Keratinocyte (primary cell): ENCODE data around the gene DGLUCY. TPM values are rescaled to one million over a fixed set of nuclear protein-coding genes. Genes with fewer than 3 reads are reported as not detected.

Source experiments
- DNase-seq: peaks from one replicate; pipeline ENCODE4 v3.0.0-alpha.2; 2011; ENCODE audit warnings: low read depth, missing footprints, low spot score
- FAIRE-seq: peaks from 2 replicates; lab custom pipeline; 2011; peaks lifted over from hg19 to GRCh38; lab: Jason Lieb, UNC
- H2AFZ ChIP-seq: 2 replicates; pipeline ENCODE4 v1.6.0; 2012; ENCODE audit warnings: low read length, control low read depth, inconsistent platforms; ENCODE audit not compliant: control insufficient read depth
- H3K27ac ChIP-seq: 2 replicates; pipeline ENCODE4 v1.5.1; 2011; ENCODE audit warnings: low read length; ENCODE audit not compliant: control insufficient read depth, insufficient read depth
- H3K27me3 ChIP-seq: 3 replicates; pipeline ENCODE4 v1.6.0; 2011; ENCODE audit warnings: low read length; ENCODE audit not compliant: control insufficient read depth, insufficient read depth; ENCODE audit errors: extremely low read depth
- H3K36me3 ChIP-seq, 2 experiments: 2 replicates in 1 of 2; 3 replicates in 1 of 2; pipeline ENCODE4 v1.5.1; 2011; ENCODE audit warnings: low read length in 2 of 2, mild to moderate bottlenecking in 1 of 2; ENCODE audit not compliant: control insufficient read depth in 2 of 2, insufficient read depth in 2 of 2; ENCODE audit errors: extremely low read depth in 1 of 2
- H3K4me1 ChIP-seq: 3 replicates; pipeline ENCODE4 v1.5.1; 2011; ENCODE audit warnings: low read length; ENCODE audit not compliant: control insufficient read depth, insufficient read depth; ENCODE audit errors: extremely low read depth
- H3K4me2 ChIP-seq: 3 replicates; pipeline ENCODE4 v1.6.0; 2011; ENCODE audit warnings: low read depth, low read length; ENCODE audit not compliant: control insufficient read depth, insufficient read depth; ENCODE audit errors: extremely low read depth
- H3K4me3 ChIP-seq, 3 experiments: fragments of 200-600 bp in 1 of 3; sonication (generic) in 1 of 3; 2 replicates in 2 of 3; 3 replicates in 1 of 3; pipeline ENCODE4 v1.5.1; 2011 to 2016; ENCODE audit warnings: low read length in 3 of 3, mild to moderate bottlenecking in 3 of 3, control low read depth in 2 of 3, inconsistent platforms in 1 of 3, low read depth in 1 of 3, mixed read lengths in 1 of 3, mixed run types in 1 of 3, moderate library complexity in 1 of 3; ENCODE audit not compliant: control insufficient read depth in 2 of 3, insufficient read depth in 2 of 3; ENCODE audit errors: extremely low read depth in 1 of 3
- H3K79me2 ChIP-seq: 2 replicates; pipeline ENCODE4 v1.6.0; 2012; ENCODE audit warnings: low read length; ENCODE audit not compliant: control insufficient read depth, insufficient read depth
- H3K9ac ChIP-seq: 3 replicates; pipeline ENCODE4 v1.6.0; 2011; ENCODE audit warnings: low read length; ENCODE audit not compliant: control insufficient read depth, insufficient read depth; ENCODE audit errors: extremely low read depth
- H3K9me1 ChIP-seq: 3 replicates; pipeline ENCODE4 v1.6.0; 2011; ENCODE audit warnings: low read length; ENCODE audit not compliant: control insufficient read depth, insufficient read depth; ENCODE audit errors: extremely low read depth
- H3K9me3 ChIP-seq: 2 replicates; pipeline ENCODE4 v1.5.1; 2012; ENCODE audit warnings: low read depth, low read length; ENCODE audit not compliant: control insufficient read depth
- H4K20me1 ChIP-seq: 3 replicates; pipeline ENCODE4 v1.6.0; 2011; ENCODE audit warnings: low read length; ENCODE audit not compliant: control insufficient read depth, insufficient read depth; ENCODE audit errors: extremely low read depth
- EZH2 ChIP-seq: IDR thresholded peaks from one replicate; pipeline ENCODE4 v1.6.1; 2012; ENCODE audit warnings: inconsistent platforms, mild to moderate bottlenecking, low read length, moderate library complexity
- dilution Hi-C: fragments of 300-500 bp; cut with MboI; formaldehyde crosslinking; loops from one replicate; pipeline ENCODE4 v1.7.0; 2020; ENCODE audit warnings: low sequenced_read_pairs; ENCODE audit not compliant: extremely low pct_ligation_motif_present
- polyA plus RNA-seq, 5 experiments: library from polyadenylated mRNA; depleted of rRNA in 3 of 5; stranded (reverse) in 3 of 5; stranded (forward) in 1 of 5; unstranded in 1 of 5; fragments of >200 nt; gene quantifications; 1 replicate in 1 of 5; 2 replicates in 3 of 5; 3 replicates in 1 of 5; pipeline versions ENCODE4 v1.2.1 to v1.2.3, GENCODE V29; 2011 to 2012; ENCODE audit warnings: missing spikeins in 2 of 5, low read depth in 1 of 5, low replicate concordance in 1 of 5
- TF ChIP-seq, protein P1 (sequence below), 3 experiments: IDR thresholded peaks in 1 of 3; conservative IDR thresholded peaks in 1 of 3; optimal IDR thresholded peaks in 1 of 3; 2 replicates in 2 of 3; 3 replicates in 1 of 3; pipeline versions ENCODE3 to v1.5.1; 2011; ENCODE audit warnings: low read length in 3 of 3, mild to moderate bottlenecking in 3 of 3, moderate library complexity in 2 of 3, control low read depth in 1 of 3, inconsistent platforms in 1 of 3; ENCODE audit not compliant: insufficient read depth in 2 of 3; ENCODE audit errors: extremely low read depth in 1 of 3

Gene DGLUCY
- polyA plus RNA-seq, 1 donor (not counting 4 experiments of a cell fraction or from before 2014, with no cell fraction given) = 19.4 TPM

DNA sequence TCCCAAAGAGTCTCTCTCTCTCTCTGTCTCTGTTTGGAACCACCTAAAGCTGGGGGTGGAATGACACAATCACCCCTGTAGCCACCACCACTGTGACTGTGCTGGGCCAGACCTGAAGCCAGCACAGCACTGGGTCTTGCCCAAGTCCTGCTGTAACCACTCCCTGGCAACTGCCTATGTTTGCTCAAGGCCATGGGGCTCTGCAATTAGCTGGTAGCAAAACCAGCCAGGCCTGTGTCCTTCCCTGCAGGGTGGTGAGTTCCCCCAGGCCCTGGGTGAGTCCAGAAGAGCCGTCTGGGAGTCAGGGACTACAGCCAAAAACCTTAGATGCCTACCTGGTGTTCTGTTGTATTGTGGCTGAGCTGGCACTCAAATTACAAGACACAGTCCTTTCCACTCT is 50.8 kb downstream of the DGLUCY start:
- Histone ChIP-seq H2AFZ (no peak overlapping the region), H3K4me3 (no peak overlapping the region), H3K36me3 (peaks cover 8 to 12% of the 10 kb centered on the region in 2 experiments), H3K9ac (no peak overlapping the region), H3K9me3 (no peaks in the 10 kb centered on the region), H3K9me1 (no peaks in the 10 kb centered on the region), H3K4me2 (no peak overlapping the region), H3K27me3 (no peaks in the 10 kb centered on the region), H4K20me1 (no peaks in the 10 kb centered on the region), H3K4me1 (no peaks in the 10 kb centered on the region), H3K27ac (no peak overlapping the region), H3K79me2 (no peaks in the 10 kb centered on the region)
- DNase-seq (no peak), FAIRE-seq (no peak)
- TF ChIP-seq, protein P1, sequence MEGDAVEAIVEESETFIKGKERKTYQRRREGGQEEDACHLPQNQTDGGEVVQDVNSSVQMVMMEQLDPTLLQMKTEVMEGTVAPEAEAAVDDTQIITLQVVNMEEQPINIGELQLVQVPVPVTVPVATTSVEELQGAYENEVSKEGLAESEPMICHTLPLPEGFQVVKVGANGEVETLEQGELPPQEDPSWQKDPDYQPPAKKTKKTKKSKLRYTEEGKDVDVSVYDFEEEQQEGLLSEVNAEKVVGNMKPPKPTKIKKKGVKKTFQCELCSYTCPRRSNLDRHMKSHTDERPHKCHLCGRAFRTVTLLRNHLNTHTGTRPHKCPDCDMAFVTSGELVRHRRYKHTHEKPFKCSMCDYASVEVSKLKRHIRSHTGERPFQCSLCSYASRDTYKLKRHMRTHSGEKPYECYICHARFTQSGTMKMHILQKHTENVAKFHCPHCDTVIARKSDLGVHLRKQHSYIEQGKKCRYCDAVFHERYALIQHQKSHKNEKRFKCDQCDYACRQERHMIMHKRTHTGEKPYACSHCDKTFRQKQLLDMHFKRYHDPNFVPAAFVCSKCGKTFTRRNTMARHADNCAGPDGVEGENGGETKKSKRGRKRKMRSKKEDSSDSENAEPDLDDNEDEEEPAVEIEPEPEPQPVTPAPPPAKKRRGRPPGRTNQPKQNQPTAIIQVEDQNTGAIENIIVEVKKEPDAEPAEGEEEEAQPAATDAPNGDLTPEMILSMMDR (optimal IDR thresholded peaks at IDR 0.05 in 1 of 3, IDR thresholded peaks at IDR 0.05 in 1 of 3, conservative IDR thresholded peaks at IDR 0.05 in 1 of 3; ENCODE audit: extremely low read depth in 1 of 3, insufficient read depth in 2 of 3, low read length in 3 of 3) = no peak
- no peak for TF ChIP-seq EZH2
- dilution Hi-C loops = loop anchor here (25.0 kb wide), 1 partner anchor 123 kb away; no protein-coding TSS in a partner anchor

DNA sequence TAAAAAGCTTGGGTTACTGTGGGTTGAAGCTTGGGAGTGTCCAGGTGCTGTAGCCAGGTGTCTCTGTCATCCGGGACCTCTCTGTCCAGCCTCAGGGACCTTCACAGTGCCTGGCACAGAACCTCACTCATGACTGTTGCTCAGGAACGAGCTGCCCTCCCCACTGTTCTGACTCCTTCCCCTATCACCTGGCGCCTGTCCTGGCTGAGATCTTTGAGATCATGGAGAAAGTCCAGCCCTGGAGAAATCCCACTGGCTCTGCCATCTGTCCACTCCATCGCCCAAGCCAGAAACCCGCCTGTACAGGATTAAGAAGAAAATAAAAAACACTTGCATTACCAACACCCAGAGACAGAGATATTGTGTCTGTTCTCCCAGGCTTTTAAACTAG is 53.5 kb downstream of the DGLUCY start:
- no peaks in the 10 kb centered on the region for H3K9me1 ChIP-seq
- H3K4me3 ChIP-seq = no peak overlapping the region
- H3K9me3 ChIP-seq = no peaks in the 10 kb centered on the region
- no peak overlapping the region for H3K9ac ChIP-seq
- DNase-seq (no peak), FAIRE-seq (no peak)
- H3K4me2 ChIP-seq = no peak overlapping the region
- H2AFZ ChIP-seq = no peak overlapping the region
- no peaks in the 10 kb centered on the region for H4K20me1 ChIP-seq
- H3K4me1 ChIP-seq = no peaks in the 10 kb centered on the region
- no peak overlapping the region for H3K27ac ChIP-seq
- H3K79me2 ChIP-seq = no peaks in the 10 kb centered on the region
- TF ChIP-seq, protein P1 (optimal IDR thresholded peaks at IDR 0.05 in 1 of 3, IDR thresholded peaks at IDR 0.05 in 1 of 3, conservative IDR thresholded peaks at IDR 0.05 in 1 of 3; ENCODE audit: extremely low read depth in 1 of 3, insufficient read depth in 2 of 3, low read length in 3 of 3) = no peak
- TF ChIP-seq EZH2 = no peak
- dilution Hi-C loops = loop anchor here (25.0 kb wide), 1 partner anchor 120 kb away; no protein-coding TSS in a partner anchor
- H3K27me3 ChIP-seq = no peaks in the 10 kb centered on the region
- peaks cover 3 to 5% of the 10 kb centered on the region in 2 experiments for H3K36me3 ChIP-seq
